HG03196 (cell line): ENCODE results near the gene LENEP.
A peak's percentile ranks its signal among the peaks of the same experiment; 100 is the strongest.

Experiments used
- ATAC-seq: cut with Tn5 transposase; IDR thresholded peaks from one replicate; pipeline ENCODE4 v1.9.1; 2021; ENCODE audit not compliant: unreplicated experiment

The LENEP gene, protein sequence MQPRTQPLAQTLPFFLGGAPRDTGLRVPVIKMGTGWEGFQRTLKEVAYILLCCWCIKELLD

DNA sequence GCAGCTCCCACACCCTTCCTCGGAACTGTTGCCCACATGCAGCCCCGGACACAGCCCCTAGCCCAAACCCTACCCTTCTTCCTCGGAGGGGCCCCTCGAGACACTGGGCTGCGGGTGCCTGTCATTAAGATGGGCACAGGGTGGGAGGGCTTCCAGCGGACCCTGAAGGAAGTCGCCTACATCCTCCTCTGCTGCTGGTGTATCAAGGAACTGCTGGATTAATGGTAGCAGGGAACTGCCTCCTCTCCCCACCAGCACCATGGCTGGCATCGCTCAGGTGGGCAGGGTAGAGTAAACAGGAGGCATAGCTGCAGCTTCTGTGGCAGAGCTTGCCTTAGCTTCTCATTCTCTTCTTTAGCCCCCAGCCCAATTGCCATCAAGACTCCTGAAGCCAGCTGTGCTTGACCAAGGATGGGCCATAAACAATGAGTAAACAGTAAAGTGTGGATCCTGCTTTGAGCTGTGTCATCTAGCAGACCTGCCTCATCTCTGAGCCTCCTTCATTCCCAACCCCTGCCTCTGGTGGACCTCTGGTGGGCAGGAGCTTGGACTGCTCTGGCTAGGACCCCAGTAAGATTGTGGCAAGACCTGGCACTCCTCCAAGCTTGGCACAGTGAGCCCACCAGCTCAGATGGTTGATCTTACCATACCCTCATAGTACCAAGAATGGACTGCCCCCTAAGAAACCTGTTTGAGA lies at the start of gene LENEP:
LENEP (plus strand) TSS at position 15 of the 697 bp plus-strand sequence; CDS start at position 37, 22 bp downstream.
- no peak for ATAC-seq

DNA sequence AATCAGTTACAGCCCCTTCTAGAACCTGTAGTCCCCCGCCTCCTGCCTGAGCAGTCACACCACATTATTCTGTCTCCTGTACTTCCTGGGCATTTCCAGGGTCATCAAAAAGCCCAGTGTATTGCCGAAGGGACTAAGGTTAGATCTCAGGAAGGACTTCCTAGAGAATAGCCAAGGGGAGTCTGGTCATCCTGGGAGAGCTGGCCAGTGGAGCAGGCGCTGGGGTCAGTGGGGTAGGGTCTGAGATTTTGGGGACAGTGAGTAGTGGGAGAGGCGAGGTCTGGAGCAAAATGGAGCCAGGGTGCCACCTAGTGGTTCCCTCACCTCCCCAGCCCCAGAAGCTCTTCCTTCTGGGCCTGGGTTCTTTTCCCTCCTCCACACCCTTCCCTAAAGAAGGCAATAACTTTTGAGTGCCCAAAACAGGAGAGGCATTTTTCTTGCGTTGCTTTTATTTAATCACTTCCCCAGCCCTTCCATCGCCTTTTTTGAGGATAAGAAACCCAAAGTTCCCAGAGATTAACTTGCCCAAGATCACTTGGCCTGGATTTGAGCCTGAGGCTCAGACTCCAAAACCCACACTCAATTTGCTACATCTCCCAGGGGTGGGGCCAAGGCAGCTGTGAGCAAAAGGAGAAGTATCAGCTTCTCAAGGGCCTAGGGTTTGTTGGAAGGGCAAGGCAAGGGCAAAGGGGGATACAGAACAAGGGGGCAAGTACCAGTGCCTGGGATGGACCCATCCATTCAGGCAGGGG lies 49.6 kb upstream of the LENEP start:
- no peak for ATAC-seq

DNA sequence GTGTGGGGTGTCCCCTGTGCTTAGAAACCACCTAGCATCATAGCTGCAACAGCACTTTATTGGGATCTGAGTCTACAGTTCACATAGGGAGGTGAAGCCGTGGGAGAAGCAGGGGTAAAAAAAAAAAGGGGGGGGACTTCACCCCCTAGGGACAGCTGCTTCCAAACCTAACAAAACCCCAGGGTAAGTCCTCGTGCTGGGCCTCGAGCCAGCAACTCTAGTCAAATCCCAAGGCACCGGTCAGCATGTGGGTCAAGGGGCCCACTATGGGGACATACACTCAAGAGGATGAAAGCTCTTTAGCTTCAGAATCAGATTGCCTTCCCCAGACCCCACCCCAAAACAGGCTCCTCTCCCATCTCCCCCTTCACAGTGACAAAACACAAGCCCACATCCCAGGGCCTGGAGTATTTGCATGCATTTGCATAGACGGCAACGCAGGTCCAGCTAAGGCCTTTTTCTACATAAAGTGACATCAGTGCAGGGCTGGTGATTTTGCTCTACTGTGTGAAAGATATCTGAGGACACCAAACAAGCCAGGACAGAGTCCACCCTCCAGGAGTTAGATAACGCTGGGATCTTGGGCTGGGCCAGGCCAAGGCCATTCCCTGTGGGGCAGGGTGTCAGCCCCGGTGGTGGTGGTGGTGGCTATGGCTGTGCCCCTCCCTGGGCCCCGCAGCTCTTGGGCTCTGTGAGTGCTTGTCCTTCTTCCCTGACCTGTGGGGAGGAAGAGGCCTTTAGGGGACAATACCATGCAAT lies 48.8 kb upstream of the LENEP start:
- ATAC-seq = no peak

DNA sequence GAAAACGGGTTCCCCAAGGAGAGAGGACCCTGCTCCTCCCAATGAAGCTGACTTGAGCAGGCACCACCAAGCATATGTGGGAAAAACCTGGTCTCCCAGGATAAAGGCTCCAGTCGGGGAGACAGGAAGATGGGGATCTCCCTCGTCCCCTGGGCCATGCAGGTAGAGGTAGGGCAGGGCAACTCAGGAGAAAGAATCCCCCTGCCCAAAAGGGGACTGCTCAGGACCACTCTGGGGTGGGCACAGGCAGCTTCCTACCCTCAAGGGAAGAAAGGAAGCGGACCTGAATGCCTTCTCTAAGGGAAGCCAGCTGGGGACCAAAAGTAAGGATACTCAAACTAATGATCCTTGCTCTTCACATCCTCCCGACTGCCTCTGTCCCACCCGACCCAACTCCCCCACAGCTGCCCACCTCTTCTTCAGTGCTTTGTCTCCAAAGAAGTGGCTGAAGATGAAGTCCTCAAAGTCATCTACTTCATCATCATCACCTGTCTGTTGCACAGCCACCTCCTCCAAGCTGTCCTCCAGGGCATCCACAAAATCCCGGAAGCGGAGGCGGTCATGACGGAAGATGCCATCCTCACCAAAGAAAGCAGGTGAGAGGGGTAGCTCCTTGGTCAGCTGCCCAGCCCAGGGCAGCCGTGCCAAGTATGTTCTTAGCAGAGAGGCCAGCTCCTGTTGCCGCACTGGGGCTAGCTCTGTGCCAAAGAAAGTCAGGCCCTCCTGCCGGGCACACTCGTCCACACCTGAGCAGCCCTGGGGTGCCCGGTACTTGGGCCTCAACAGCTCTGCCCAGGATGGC lies 48.0 kb upstream of the LENEP start:
- no peak for ATAC-seq

DNA sequence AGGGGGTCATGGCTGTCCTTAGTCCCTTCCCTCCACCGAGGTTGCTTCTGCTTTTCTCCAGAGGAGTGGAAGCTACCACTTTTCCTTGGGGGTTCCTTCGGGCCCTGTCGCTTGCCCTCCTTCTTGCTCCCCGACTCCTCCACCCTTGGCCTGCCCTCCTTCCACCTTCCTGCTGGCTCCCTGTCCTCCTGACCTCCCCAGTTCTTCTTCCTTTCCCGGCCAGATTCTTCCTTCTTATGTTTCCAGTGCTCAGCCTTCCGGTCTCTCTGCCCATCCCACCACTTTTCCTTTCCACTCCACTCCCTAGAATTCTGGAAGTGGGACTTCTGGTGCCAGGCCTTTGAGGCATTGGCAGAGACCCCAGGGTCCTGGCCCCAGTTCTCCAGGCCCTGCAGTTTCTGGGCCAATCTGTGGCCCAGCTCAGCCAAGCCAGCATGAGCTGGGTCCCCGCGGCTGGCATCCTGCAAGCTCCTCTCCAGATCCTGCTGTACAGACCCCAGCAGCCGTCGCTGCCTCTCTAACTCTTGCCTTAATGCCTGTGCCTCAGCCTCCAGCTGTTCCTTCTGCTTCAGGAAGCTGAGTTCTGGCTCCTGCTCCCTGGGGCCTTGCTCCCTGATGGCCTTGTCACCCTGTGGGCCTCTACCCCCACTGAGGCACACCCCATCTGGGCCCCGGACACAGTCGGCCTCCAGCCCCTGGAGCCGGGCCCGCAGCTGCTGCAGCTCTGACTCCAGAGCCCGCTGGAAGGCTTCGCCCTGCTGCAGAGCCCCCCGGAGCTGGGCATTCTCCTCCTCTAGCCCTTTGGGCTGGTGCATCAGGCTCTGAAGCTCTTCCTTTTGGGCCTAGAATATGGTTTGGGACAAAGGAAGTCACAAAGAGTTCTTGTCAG lies 47.2 kb upstream of the LENEP start:
- no peak for ATAC-seq

DNA sequence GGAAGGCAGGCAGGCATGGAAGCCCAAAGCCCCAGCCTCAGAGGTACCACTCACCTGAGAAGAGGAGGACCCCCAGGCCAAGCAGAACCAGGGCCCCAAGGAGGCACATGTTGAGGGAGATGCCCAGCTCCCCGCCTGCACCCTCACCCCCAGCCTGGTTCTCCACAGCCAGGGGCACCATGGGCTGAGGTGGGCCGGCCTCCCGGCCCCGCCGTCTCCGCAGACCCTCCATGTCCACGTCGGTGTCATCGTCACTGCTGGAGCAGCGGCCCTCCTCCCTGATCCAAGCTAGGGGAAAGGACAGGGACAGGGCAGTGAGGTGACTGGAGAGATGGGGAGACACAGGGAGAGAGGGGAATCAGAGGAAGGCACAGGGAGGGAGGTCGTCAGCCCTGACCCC lies 45.3 kb upstream of the LENEP start:
- no peak for ATAC-seq

DNA sequence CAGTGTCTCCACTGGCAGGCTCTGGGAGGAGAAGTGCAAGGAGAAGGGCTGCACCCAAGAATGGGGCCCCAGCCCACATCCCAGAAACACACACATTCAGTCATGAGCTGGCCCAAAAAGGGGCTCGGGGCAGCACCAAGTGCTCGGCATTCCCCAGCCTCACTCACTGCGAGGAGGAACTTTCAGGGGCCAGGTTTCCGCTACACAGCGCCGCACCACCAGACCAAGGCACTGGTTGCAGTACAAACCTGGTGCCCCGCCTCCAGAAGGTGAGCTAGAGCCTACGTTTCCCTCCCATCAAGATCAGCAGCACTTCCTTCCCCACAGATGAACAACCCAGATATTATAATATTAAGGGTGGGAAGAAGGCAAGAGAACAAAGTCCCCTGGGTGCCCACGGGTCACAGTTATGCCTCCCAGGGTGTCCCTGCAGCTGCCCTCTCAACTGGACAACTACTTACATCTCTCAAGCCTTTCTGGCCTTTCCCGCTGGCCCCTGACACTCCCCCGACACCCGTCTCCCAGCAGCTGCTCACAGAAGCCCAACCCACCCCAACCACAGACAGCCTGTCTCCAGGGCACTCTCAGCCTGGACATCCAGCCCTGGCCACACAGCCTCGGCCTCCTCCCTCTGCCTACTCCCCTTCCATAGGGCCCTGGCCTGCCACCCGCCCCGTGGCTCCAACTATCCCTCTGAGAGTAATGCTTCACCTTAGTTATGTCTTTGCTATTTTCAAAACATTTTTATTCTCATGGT lies 41.3 kb upstream of the LENEP start:
- no peak for ATAC-seq

DNA sequence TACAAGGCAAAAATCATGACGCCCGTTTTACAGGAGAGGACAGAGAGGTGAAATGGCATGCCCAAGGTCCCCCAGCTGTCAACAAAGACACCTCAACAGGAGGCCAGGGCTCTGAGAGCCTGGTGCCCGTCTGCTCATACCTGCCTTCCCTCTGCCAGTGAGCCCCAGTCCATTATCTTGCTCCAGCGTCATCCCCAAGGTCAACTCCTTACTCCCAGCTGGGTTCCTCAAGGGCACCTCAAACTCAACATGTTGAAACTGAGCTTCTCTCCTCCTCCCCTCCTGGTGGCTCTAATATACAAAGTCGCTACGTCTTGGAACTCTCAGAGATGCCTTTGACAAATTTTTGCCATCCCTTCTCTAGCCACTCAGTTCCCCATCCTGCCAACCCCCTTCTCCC lies 40.7 kb upstream of the LENEP start:
- ATAC-seq = no peak

DNA sequence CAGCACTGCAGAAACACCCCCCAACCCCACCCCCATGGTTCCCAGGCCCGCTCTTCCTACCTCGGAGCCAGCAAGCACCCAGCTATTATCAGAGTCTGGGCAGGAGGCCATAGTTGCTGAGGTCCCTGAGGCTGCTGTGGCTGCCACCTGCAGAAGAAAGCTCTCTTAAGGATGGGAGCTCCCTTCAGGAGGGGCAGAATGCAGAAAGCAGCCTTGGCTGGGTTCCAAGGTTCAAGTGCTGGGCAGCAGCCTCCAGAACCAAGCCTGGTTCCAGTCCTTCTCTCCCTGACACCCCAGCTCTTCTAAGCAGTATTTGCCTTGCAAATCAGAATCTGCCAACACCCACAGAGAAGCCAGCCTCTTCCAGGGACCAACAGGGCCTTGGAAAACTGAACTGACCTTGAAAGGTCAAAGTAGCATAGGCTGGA lies 39.8 kb upstream of the LENEP start:
- ATAC-seq = no peak

DNA sequence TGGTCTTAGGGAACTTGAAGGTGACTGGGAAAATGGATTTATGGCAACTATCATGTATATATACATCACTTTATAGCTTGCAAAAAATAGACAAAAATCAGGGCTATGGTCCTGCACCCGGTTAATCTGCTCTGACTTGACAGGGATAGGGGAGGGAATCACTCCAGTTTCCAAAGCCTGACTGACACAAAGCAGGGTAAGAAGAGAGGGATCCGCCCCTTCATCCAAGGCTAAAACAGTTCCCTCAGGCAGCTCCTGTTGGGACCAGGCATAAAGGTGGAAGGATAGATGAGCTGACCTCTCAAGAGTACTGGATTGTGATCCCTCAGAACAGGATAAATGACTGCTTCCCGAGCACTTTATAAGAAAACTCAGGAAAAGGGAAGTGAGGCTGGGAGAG lies 38.8 kb upstream of the LENEP start:
- ATAC-seq = no peak

DNA sequence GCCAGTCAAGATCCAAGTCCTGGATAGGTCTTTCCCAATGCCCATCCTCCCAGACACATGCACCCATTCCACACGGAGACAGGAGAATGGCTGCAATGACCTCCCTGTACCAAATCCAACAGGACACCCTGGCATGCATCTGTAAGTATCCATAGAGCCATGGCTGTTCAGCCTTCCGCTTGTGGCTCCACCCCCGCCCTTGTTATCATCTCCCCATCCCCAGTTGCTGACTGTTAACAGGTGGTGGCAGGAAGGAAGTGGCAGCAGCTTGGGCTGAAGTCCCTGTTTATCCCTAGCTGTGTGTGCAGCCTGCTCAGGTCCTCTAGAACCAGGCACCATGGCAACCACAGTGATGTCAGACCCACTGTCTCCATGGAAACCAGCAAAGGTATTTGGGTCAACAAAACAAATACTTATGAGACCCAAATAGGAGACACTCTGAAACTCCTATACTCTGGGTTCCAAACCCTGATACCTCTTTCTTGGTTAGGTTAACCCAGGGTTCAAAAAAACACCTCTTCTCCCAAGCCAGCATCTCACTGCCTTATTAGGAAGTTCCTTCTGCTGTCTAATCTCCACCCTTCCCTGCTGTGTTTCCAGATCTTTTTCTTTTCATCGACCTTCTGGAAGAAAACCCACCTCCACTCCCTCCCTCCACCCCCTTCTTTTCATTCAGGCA lies 38.2 kb upstream of the LENEP start:
- ATAC-seq = peak; percentile 54

DNA sequence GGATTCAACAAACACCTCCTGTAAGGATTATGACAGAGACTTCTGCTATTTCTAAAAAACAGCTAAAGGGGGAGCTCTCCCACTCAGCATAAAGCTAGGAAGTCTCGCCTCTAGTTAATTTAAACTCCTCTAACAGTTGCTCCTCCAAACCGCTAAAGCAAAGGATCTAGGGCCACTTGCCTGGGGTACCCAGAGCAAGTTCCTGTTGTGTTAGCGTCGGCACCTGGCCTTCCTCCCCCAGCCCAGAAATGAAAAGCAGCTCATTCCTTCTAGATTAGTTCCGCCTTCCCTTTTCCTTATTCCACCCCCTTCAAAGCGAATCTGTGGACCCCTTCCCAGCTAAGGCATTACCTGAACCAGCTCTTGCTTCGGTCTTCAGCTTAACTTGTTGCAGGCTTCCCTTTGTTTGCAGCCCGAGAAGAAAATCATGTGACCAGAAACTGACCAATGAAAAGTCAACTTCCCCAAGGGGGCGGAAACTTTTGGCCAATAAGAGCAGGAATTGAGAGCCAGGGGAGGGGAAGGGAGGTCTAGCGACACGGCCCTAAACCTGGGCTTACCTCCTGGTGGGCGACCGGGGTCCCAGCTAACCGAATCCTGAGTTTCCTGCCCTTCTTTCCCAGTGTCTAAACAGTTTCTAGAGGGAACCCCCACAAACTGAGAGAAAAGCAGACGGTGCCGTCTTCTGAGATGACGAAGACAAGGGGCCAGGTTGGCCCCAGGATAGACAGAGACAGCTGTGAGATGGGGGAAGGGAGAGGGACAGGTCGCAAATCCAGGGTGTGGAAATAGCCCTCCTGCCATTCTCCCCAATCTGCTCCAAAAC lies 37.5 kb upstream of the LENEP start, which contains the start of gene PBXIP1:
PBXIP1 (minus strand) TSS at position 382 of the 826 bp plus-strand sequence. CDS start 2,378 bp downstream, outside the sequence.
- ATAC-seq = peak; percentile 39

DNA sequence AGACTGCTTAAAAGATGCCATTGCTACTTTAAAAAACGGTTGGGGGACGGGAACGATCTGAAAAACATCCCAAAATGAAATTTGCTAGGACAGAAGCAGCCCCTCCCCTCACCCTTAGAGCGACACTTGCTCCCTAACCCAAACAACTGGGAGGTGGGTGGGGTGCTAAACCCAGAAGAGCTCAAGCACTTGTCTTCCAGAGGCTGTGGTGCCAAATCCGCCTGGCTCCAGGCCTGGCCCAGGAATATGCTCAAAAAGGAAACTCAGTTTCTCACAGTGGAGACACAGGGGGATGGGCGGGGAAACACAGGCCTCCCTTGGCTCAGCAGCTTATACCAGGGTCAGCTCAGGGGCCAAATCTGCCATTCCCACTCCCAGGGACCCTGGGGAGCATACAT lies 36.8 kb upstream of the LENEP start:
- ATAC-seq = no peak

DNA sequence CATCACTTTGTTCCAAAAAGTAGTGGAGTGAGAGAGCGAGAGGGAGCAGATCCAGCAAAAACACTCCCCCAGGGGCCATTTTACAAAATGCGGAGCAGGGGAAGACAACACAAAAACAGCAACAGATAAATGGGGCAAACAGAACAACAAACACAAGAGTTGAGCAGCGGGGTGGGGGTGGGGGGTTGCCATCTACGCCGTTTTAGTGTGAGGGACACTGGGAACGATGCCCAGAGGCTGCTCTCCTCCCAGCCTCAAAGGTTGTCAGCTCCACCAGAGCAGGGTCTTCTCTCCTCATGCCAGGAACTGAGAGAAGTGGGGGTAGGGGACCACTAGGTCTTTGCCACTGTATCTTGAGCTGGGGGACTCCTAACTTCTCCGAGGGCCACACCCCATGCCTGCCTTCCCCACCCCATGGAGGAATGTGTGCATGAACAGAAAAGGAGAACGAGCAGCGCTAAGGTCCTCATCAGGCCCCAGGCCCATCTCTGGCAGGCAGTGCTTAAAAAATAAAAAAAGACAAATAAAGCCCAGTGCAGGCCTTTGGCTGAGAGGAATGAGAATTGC lies 36.2 kb upstream of the LENEP start:
- no peak for ATAC-seq

DNA sequence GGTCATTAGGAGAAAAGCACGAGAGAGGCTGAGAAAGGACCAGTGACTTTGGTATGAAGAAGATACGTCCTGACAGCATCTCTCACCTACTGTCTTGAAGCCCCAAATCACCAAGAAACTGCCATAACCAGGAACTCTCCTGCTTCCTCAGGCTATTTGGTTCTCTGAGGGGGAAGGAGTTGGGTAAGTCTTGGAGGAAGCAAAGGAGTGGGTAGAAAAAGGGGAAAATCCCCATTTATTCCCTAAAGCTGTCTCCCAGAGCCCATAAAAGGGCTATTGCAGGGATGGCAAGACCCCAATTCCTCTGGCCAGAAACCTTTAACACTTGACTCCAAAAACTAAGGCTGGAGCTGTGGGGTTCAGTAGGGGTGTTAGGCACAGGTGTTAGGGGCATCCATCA lies 35.4 kb upstream of the LENEP start:
- ATAC-seq = no peak

DNA sequence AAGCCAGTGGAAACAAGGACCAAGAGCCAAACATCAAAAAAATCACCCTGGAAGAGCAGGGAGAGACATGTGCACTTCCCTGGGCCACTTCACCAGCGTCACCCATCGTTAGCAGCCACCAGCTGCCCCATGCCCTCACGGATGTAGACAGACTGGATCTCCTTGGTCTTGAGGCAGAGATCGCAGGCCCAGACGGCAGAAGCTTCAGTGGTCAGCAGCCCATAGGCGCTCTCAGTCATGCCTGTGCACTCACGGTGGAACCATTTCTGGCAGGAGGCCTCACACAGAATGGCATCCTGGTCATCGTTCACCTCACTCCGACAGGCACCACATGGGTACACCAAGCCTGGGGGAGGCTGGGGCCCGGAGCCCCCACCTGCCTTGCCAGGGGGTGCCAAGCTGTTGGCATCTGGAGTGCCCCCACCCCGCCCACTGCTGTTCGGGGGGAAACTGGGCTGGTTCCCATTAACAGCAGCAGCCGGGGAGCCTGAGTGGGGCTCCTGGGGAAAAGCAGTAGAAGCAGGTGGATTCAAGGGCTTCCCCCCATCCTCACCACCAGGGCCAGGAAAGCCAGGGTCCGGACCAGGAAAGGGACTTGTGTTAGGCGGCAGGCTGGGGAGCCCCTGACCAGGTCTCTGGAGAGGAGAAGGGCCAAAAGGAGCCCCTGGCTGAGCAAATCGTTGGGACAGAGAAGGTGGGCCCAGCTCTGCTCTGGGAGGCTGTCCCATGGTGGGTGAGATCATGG lies 34.5 kb upstream of the LENEP start:
- no peak for ATAC-seq

DNA sequence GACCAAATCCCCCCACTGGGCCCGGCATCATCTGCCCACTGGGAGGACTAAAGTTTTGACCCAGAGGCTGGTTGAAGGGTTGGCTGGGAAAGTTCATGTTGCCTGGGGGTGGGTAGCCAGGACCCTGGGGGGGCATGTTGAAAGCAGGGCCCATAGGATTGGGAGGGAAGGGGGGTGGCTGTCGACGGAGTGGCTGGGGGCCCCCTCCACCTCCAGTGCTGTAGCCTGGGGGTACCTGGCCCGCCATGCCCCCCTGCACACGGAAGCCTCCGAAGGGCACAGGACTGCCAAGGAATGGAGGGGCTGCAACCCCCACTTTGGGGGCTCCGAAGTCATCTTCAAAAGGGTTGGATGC lies 34.0 kb upstream of the LENEP start:
- ATAC-seq = no peak
